ENCODE results near the gene DYNLT1.

DNA sequence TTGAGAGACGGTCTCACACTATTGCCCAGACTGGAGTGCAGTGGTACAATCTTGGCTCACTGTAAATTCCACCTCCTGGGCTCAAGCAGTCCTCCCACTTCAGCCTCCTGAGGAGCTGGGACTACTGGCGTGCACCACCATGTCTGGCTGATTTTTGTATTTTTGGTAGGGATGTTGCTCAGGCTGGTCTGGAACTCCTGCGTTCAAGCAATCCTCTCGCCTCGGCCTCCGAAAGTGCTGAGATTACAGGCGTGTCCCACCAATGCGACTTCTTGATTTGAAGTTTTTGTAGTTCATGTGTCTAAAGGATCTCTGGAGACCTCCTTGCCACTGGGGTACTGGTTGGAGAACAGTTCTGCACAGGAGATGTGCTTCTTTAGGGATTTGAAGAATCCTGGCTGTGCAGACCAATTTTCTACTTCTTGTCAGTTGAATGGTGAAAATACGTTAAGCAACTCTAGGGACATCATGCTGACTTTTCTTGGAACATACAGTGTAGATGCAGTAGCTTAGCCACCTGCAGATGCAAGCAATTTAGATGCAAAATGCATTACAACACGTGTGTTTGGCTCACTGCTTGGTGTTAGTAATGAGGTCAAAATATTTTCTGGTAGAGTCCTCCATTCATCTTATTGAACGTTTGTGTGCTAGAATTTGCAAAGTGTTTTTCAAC is 33.5 kb upstream of the DYNLT1 start:
- TF ChIP-seq POLR2A (IDR thresholded peaks at IDR 0.05; ENCODE audit: low read depth): no peak
- no peak for TF ChIP-seq CTCF (IDR thresholded peaks at IDR 0.05)
